SK-N-SH treated with all-trans-retinoic acid at 6 μM for 48 hours (cell line): Measurements from ENCODE around the gene DPP8.

Source experiments
- ATAC-seq: fragments of 200-7000 bp; cut with Tn5 transposase; 3 replicates; pipeline ENCODE4 v1.9.1; 2020; ENCODE audit warnings: mild to moderate bottlenecking, moderate library complexity
- ARNTL ChIP-seq: fragments of 450-650 bp; formaldehyde crosslinking; IDR thresholded peaks from 2 replicates; pipeline ENCODE4 v1.5.0; 2020; ENCODE audit warnings: low read depth, mild to moderate bottlenecking, moderate library complexity, borderline replicate concordance
- BACH2 ChIP-seq: fragments of 250-450 bp; sonication (Bioruptor Pico); IDR thresholded peaks from 2 replicates; pipeline ENCODE4 v1.9.0; 2021; ENCODE audit warnings: mild to moderate bottlenecking, borderline replicate concordance
- CREB5 ChIP-seq: fragments of 250-450 bp; sonication (Bioruptor Pico); IDR thresholded peaks from 2 replicates; pipeline ENCODE4 v1.5.1; 2020; ENCODE audit warnings: low read depth, mild to moderate bottlenecking, moderate library complexity
- CSDC2 ChIP-seq: fragments of 250-450 bp; sonication (Bioruptor Pico); IDR thresholded peaks from 2 replicates; pipeline ENCODE4 v1.5.0; 2020; ENCODE audit warnings: mild to moderate bottlenecking, moderate library complexity
- CSRNP3 ChIP-seq: fragments of 250-450 bp; sonication (Bioruptor Pico); IDR thresholded peaks from 2 replicates; pipeline ENCODE4 v1.5.1; 2021; ENCODE audit warnings: mild to moderate bottlenecking, moderate library complexity
- ESRRG ChIP-seq: fragments of 250-450 bp; sonication (Bioruptor Pico); IDR thresholded peaks from 2 replicates; pipeline ENCODE4 v1.6.1; 2021; ENCODE audit warnings: mild to moderate bottlenecking
- GLIS3 ChIP-seq: fragments of 250-450 bp; sonication (Bioruptor Pico); IDR thresholded peaks from 2 replicates; pipeline ENCODE4 v1.5.0; 2020; ENCODE audit warnings: mild to moderate bottlenecking, moderate library complexity
- ISL1 ChIP-seq: fragments of 250-450 bp; sonication (Bioruptor Pico); IDR thresholded peaks from 2 replicates; pipeline ENCODE4 v2.1.2; 2022; ENCODE audit warnings: mild to moderate bottlenecking, moderate library complexity
- OSR1 ChIP-seq: fragments of 250-450 bp; sonication (Bioruptor Pico); IDR thresholded peaks from 2 replicates; pipeline ENCODE4 v1.8.0; 2022; ENCODE audit warnings: moderate library complexity, mild to moderate bottlenecking, inconsistent platforms
- PATZ1 ChIP-seq: fragments of 250-450 bp; sonication (Bioruptor Pico); IDR thresholded peaks from 2 replicates; pipeline ENCODE4 v1.8.0; 2020; ENCODE audit warnings: mild to moderate bottlenecking, moderate library complexity, borderline replicate concordance
- POU6F1 ChIP-seq: fragments of 250-450 bp; sonication (Bioruptor Pico); IDR thresholded peaks from 2 replicates; pipeline ENCODE4 v1.8.0; 2021; ENCODE audit warnings: low read depth, mild to moderate bottlenecking, moderate library complexity, borderline replicate concordance
- PPARA ChIP-seq: fragments of 250-450 bp; sonication (Bioruptor Pico); IDR thresholded peaks from 2 replicates; pipeline ENCODE4 v1.5.0; 2020; ENCODE audit warnings: mild to moderate bottlenecking, borderline replicate concordance
- RARB ChIP-seq: fragments of 250-450 bp; sonication (Bioruptor Pico); IDR thresholded peaks from 2 replicates; pipeline ENCODE4 v1.8.0; 2021; ENCODE audit warnings: mild to moderate bottlenecking, moderate library complexity
- SNAI2 ChIP-seq: fragments of 250-450 bp; sonication (Bioruptor Pico); IDR thresholded peaks from 2 replicates; pipeline ENCODE4 v1.5.0; 2020; ENCODE audit warnings: mild to moderate bottlenecking, moderate library complexity
- TCF4 ChIP-seq: fragments of 250-450 bp; sonication (Bioruptor Pico); IDR thresholded peaks from 2 replicates; pipeline ENCODE4 v1.8.0; 2021; ENCODE audit warnings: mild to moderate bottlenecking, moderate library complexity, borderline replicate concordance
- TOX ChIP-seq: fragments of 250-450 bp; sonication (Bioruptor Pico); IDR thresholded peaks from 2 replicates; pipeline ENCODE4 v1.8.0; 2021; ENCODE audit warnings: mild to moderate bottlenecking, moderate library complexity, borderline replicate concordance
- TSHZ2 ChIP-seq: fragments of 250-450 bp; sonication (Bioruptor Pico); IDR thresholded peaks from 2 replicates; pipeline ENCODE4 v1.5.0; 2020; ENCODE audit warnings: mild to moderate bottlenecking, moderate library complexity
- ZC3H10 ChIP-seq: fragments of 250-450 bp; sonication (Bioruptor Pico); IDR thresholded peaks from 2 replicates; pipeline ENCODE4 v1.5.1; 2021; ENCODE audit warnings: mild to moderate bottlenecking, moderate library complexity
- ZFP3 ChIP-seq: fragments of 250-450 bp; sonication (Bioruptor Pico); IDR thresholded peaks from 2 replicates; pipeline ENCODE4 v1.5.0; 2020; ENCODE audit warnings: mild to moderate bottlenecking, moderate library complexity
- ZFP30 ChIP-seq: fragments of 450-650 bp; formaldehyde crosslinking; IDR thresholded peaks from 2 replicates; pipeline ENCODE4 v1.5.0; 2022; ENCODE audit warnings: mild to moderate bottlenecking, moderate library complexity
- ZNF565 ChIP-seq: fragments of 450-650 bp; formaldehyde crosslinking; conservative IDR thresholded peaks from 2 replicates; pipeline ENCODE4 v1.5.0; 2020; ENCODE audit warnings: low read depth, mild to moderate bottlenecking, moderate library complexity
- ZNF70 ChIP-seq: fragments of 450-650 bp; formaldehyde crosslinking; IDR thresholded peaks from 2 replicates; pipeline ENCODE4 v1.5.0; 2020; ENCODE audit warnings: mild to moderate bottlenecking, moderate library complexity
- ZNF8 ChIP-seq: fragments of 450-650 bp; formaldehyde crosslinking; IDR thresholded peaks from 2 replicates; pipeline ENCODE4 v1.5.0; 2020; ENCODE audit warnings: mild to moderate bottlenecking, moderate library complexity

DPP8 gene

GRCh38 chr15:65547841-65548240 lies 30.4 kb upstream of the DPP8 start:
- TF ChIP-seq BACH2 (no peak), PPARA (no peak), ZNF8 (CRISPR knock-in tag) (no peak), POU6F1 (CRISPR knock-in tag) (no peak), ISL1 (CRISPR knock-in tag) (no peak), ZNF70 (CRISPR knock-in tag) (no peak), ARNTL (CRISPR knock-in tag) (no peak), ZC3H10 (CRISPR knock-in tag) (no peak), ESRRG (CRISPR knock-in tag) (no peak), SNAI2 (no peak), TCF4 (CRISPR knock-in tag) (no peak), TSHZ2 (no peak), CSDC2 (no peak), PATZ1 (CRISPR knock-in tag) (no peak), TOX (no peak), CREB5 (CRISPR knock-in tag) (no peak), ZFP3 (CRISPR knock-in tag) (no peak)
- ATAC-seq = no peak

- TF ChIP-seq RARB = no peak
- no peak for TF ChIP-seq PPARA
- no peak for TF ChIP-seq ZFP3 (CRISPR knock-in tag)
- no peak for TF ChIP-seq ISL1 (CRISPR knock-in tag)
- TF ChIP-seq ARNTL (CRISPR knock-in tag) = no peak
- no peak for TF ChIP-seq BACH2
- no peak for TF ChIP-seq OSR1
- no peak for TF ChIP-seq ZNF70 (CRISPR knock-in tag)
- no peak for TF ChIP-seq ZNF8 (CRISPR knock-in tag)
- TF ChIP-seq CSRNP3 (CRISPR knock-in tag) = no peak
- TF ChIP-seq CREB5 (CRISPR knock-in tag) = no peak
- no peak for TF ChIP-seq ZFP30 (CRISPR knock-in tag)
- TF ChIP-seq ZC3H10 (CRISPR knock-in tag) = no peak
- TF ChIP-seq TSHZ2 = no peak
- TF ChIP-seq GLIS3 = no peak
- no peak for TF ChIP-seq ZNF565 (CRISPR knock-in tag)
- no peak for TF ChIP-seq CSDC2
- TF ChIP-seq, all 23 proteins: peak for 0
- ATAC-seq = no peak
These were observed 23.8 kb upstream of the DPP8 start for GRCh38 chr15:65541231-65541820.
